Measurements from ENCODE around the gene LRP4. TPM values are rescaled to one million over a fixed set of nuclear protein-coding genes. Genes with fewer than 3 reads are reported as not detected.

The LRP4 gene
- total and polyA plus RNA-seq, 2 experiments from 2014 or later, result 15.9 to 19.2 TPM

- Histone ChIP-seq H3K9me3 (ENCODE audit: low read depth) (no peaks in the 10 kb centered on the region), H3K27ac (peak overlapping the region; percentile 36), H3K4me1 (ENCODE audit: low read depth) (no peaks in the 10 kb centered on the region), H3K27me3 (no peaks in the 10 kb centered on the region), H3K36me3 (no peaks in the 10 kb centered on the region), H3K4me3 (no peak overlapping the region)
- no peak for DNase-seq (ENCODE audit: low read depth in 1 of 2, low spot score in 1 of 2)
- no peak for TF ChIP-seq CTCF (IDR thresholded peaks at IDR 0.05; ENCODE audit: low read depth, low read length)
Measured at GRCh38 chr11:46832511-46833214, 85.7 kb downstream of the LRP4 start.

- Histone ChIP-seq H3K27me3 (no peaks in the 10 kb centered on the region), H3K27ac (peak overlapping the region; percentile 74), H3K4me3 (no peak overlapping the region), H3K4me1 (ENCODE audit: low read depth) (peaks cover 15% of the 10 kb centered on the region), H3K36me3 (no peaks in the 10 kb centered on the region), H3K9me3 (ENCODE audit: low read depth) (no peaks in the 10 kb centered on the region)
- no peak for TF ChIP-seq CTCF (IDR thresholded peaks at IDR 0.05; ENCODE audit: low read depth, low read length)
- peak in 1 of 2 donors; percentile 30 for DNase-seq (ENCODE audit: low read depth in 1 of 2, low spot score in 1 of 2)
Measured at GRCh38 chr11:46827995-46828394, 90.4 kb downstream of the LRP4 start.

- Histone ChIP-seq H3K27me3 (no peaks in the 10 kb centered on the region), H3K4me1 (ENCODE audit: low read depth) (peaks cover 15% of the 10 kb centered on the region), H3K4me3 (peak overlapping the region; percentile 36), H3K27ac (peak overlapping the region; percentile 74), H3K36me3 (no peaks in the 10 kb centered on the region), H3K9me3 (ENCODE audit: low read depth) (no peaks in the 10 kb centered on the region)
- DNase-seq (ENCODE audit: low read depth in 1 of 2, low spot score in 1 of 2), result peak; percentile 85 to 93
- TF ChIP-seq CTCF (IDR thresholded peaks at IDR 0.05; ENCODE audit: low read depth, low read length), result peak; percentile 14
Measured at GRCh38 chr11:46826310-46827044, 91.9 kb downstream of the LRP4 start.

GRCh38 chr11:46808799-46809431 lies 109.4 kb downstream of the LRP4 start:
- H3K4me1 ChIP-seq (ENCODE audit: low read depth), result no peaks in the 10 kb centered on the region
- no peaks in the 10 kb centered on the region for H3K27me3 ChIP-seq
- peak; percentile 22 for TF ChIP-seq CTCF (IDR thresholded peaks at IDR 0.05; ENCODE audit: low read depth, low read length)
- H3K9me3 ChIP-seq (ENCODE audit: low read depth), result no peaks in the 10 kb centered on the region
- peaks cover 56% of the 10 kb centered on the region for H3K36me3 ChIP-seq
- no peak overlapping the region for H3K27ac ChIP-seq
- no peak overlapping the region for H3K4me3 ChIP-seq
- peak in 1 of 2 donors; percentile 41 for DNase-seq (ENCODE audit: low read depth in 1 of 2, low spot score in 1 of 2)

Other genes starting within 250 kb of the LRP4 start
- 59.3 and 76.9 TPM in 2 replicates for gene ARHGAP1, start 217.9 kb downstream of the LRP4 start, total RNA-seq
- 108 and 149 TPM in 2 replicates for gene ARHGAP1, start 217.9 kb downstream of the LRP4 start, polyA plus RNA-seq
- 15.4 and 23.7 TPM in 2 replicates for gene ZNF408, start 217.5 kb downstream of the LRP4 start, total RNA-seq
- 16.8 and 23.1 TPM in 2 replicates for gene ZNF408, start 217.5 kb downstream of the LRP4 start, polyA plus RNA-seq
- gene F2, start 199.3 kb downstream of the LRP4 start, total RNA-seq, result 0.25 TPM in 1 of 2 replicates, not detected in the other
- 0.27 TPM in 1 of 2 replicates, not detected in the other for gene F2, start 199.3 kb downstream of the LRP4 start, polyA plus RNA-seq
- 58.1 and 122 TPM in 2 replicates for gene CKAP5, start 72.3 kb downstream of the LRP4 start, total RNA-seq
- 38.1 and 77.8 TPM in 2 replicates for gene CKAP5, start 72.3 kb downstream of the LRP4 start, polyA plus RNA-seq
- gene CSTPP1, start 18.2 kb upstream of the LRP4 start, total RNA-seq, result 46.4 and 49.7 TPM in 2 replicates
- 81.6 and 83.6 TPM in 2 replicates for gene CSTPP1, start 18.2 kb upstream of the LRP4 start, polyA plus RNA-seq